ENCODE measurements around the gene VIT.

VIT gene

GRCh38 chr2:36710858-36711515 lies 14.5 kb downstream of the VIT start:
- no peak for DNase-seq

DNA sequence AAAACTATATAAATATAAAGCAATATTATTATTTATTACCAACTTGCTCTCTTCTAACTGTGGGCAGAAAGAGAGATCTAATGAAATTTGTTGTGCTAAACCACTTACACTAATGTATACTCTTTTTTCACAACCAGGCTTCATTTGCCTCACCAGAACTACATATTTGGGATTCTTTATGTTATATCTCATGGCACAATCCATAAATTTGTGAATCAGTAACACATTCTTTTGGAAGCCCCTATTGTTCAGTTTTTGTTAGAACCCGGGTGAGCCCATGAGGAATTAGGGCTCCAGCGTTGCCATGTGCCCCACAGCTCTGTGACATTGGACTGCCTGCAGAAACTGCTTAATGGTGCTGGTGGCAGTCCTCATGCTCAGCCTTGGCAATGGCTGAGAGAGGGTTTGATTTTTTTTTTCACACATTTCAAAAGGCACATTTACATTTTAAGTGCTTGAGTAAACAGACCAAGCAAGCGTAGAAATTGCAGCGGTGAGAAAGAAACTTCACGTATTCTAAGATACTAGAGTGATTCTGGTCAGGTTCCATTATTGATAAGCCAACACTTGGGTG lies 15.3 kb downstream of the VIT start:
- no peak for DNase-seq

GRCh38 chr2:36713310-36713709 lies 16.8 kb downstream of the VIT start:
- no peak for DNase-seq

DNA sequence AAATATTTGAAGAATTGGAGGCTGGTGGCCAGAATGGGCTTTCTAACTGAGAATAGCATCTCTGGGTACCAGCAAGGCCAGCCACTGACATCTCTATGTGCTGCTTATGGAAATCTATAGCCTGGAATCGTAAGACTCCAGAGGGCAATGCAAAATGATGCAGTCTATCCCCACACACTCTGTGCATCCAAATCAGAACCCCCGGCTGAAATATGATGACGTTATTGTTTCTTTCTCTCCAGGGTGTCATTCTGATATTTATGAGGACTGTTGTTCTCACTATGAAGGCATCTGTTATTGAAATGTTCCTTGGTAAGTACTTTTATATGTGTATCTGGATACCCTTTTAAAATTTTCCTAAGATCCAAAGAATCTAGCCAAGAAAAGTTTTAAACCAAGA lies 19.6 kb downstream of the VIT start:
- DNase-seq, result no peak

- DNase-seq, result no peak
Observed at GRCh38 chr2:36717603-36718266, 21.2 kb downstream of the VIT start.

GRCh38 chr2:36727550-36727949 lies 31.0 kb downstream of the VIT start:
- no peak for DNase-seq

- DNase-seq, result no peak
Observed at GRCh38 chr2:36729067-36729466, 32.6 kb downstream of the VIT start.

DNA sequence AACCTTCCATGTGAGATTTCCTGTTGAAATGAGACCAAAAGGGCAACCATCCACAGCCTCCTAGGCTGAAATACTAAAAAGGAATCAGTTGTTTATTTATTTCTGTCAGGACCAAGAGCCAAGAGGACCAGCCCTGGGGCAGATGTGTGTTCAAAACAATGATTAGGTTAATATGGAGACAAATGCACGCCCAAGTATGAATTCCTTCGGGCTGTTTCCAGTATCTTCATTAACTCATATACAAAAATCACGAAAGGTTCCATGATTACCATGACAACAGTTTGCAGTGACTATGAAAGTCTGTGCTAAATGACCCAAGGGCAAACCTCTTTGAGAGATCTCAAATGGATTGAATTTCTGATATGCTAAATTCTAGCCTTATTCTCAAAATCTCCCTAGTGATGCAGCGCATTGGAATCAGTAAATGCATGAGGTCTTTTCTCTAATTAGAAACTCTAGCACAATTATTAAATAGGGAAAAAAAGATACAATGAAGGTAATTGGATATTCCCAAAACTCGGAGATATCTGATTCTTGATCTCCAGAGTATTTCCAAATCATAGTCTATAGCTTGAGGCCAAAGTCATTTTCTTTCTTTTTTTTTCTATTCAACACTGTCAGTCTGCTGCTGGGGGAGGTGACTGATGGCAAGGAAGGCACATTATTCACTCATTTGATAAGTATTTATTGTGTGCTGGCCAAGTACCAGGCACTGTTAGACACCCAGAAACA lies 35.6 kb downstream of the VIT start:
- DNase-seq, result no peak

DNA sequence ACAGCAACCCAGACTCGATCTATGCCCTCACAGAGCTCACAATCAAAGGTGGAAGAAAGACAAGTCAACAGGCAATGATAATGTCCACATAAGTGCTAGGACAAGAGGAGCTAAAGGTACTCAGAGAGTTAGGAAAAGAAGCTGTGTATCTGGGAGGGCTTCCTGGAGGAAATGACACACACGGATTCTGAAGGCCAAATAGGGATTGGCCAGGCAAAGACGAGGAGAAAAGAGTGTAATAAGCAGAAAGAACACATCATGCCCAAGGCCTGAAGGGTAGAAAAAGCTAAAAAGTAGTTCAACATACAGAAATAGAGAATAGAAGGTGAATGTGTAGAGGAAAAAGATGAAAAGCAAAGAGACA lies 36.1 kb downstream of the VIT start:
- no peak for DNase-seq

- DNase-seq, result no peak
Observed at GRCh38 chr2:36733215-36733614, 36.7 kb downstream of the VIT start.

GRCh38 chr2:36734304-36734703 lies 37.8 kb downstream of the VIT start:
- DNase-seq, result no peak

DNA sequence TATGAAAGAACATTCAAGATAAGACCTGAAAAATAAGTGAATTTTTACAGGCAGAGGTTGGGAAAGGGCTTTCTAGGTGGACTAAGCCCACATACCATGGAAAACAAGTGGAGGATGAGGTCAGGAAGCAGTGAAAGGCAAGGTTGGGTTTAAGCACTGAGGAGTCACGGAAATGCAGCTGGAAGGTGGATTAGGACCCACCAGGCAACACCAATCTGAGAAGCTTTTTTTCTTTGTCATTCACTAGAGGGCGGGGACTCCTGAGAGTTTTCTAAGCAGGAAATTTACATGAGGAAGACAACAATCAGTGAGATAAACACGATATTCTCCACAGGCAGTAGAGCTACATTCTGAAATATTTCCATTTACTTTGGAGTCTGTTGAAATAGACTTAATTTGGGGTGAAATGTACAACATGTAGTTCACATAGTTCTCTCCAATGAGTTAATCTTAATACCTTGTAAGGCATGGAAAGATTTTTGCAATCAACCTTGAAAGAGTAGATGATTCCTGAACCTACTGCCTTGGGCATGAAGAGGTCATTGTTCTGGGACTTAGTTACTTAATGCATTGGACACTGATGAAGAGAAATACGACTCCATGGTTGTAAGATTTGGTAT lies 40.7 kb downstream of the VIT start:
- DNase-seq, result no peak

DNA sequence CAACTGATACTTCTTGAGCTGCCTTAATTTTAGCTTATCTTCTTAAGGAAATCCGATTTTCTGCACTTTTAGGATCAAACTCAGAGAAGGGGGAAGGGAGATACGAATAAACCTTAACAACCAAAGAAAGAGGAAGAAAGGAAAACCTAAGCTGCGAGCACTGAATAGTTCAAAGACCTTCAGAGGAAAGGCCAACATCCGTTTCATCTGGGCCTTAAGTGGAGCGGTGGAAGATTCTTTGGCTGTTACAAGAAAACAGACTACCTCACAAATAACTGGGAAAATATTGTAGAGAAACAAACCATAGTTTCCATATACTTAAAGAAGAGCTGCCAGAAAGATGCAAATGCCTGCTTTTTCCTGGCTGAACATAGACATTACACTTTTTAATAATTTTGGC lies 43.6 kb downstream of the VIT start:
- no peak for DNase-seq

DNA sequence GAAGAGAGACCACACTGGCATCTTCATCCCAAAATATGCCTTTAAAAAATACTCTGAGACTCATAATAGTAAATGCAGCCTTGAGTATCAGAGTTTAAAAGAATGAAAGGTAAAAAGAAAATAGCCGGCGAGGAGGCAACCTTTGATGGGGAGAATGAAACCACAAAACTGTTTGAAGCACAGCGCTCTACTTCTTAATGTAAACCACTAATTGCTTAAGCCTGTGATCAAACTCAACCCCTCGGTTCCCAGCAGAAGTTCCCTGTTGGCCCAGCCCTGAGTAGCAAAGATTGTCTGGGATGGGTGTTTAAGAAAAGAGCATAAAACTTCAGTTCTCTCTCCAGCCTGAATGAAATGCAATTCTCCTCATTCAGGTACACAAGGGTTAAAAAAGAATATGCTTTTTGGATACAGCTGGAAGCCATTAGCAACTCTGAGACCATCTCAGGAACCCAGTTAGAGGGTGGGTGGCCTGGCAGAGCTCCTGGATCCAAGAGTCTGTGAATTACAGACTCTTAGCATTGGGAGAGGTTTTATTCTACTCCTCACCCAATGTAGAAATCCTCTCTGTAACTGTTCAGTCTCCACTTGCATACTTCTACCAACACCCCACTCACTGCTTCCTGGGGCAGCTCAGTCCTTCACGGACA lies 44.8 kb downstream of the VIT start:
- no peak for DNase-seq

DNA sequence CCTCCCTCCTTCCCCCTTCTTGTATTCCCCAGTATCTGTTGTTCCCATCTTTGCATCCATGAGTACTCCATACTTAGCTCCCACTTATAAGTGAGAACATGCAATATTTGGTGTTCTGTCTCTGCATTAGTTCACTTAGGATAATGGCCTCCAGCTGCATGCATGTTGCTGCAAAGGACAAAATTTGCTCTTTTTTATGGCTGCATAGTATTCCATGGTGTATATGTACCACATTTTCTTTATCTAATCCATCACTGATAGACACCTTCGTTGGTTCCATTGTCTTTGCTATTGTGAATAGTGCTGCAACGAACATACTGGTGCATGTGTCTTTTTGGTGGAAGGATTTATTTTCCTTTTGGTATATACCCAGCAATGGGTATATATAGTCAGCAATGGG lies 47.4 kb downstream of the VIT start:
- no peak for DNase-seq

DNA sequence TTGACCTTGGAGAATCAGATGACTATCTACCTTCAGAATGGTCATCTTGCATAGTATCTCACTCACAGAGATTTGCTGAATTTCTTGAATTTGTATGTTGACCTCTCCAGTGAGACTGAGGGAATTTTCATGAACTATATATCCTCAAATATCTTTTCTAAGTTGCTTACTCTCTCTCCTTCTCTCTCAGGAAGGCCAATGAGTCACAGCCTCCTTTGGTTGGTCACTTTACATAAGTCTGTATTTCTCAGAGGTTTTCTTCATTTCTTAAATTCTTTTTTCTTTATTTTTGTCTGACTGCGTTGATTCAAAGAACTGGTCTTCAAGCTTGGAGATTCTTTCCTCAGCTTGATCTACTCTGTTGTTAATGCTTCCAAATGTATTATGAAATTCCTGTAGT lies 51.7 kb downstream of the VIT start:
- no peak for DNase-seq

- DNase-seq, result no peak
Observed at GRCh38 chr2:36750101-36750500, 53.6 kb downstream of the VIT start.

DNA sequence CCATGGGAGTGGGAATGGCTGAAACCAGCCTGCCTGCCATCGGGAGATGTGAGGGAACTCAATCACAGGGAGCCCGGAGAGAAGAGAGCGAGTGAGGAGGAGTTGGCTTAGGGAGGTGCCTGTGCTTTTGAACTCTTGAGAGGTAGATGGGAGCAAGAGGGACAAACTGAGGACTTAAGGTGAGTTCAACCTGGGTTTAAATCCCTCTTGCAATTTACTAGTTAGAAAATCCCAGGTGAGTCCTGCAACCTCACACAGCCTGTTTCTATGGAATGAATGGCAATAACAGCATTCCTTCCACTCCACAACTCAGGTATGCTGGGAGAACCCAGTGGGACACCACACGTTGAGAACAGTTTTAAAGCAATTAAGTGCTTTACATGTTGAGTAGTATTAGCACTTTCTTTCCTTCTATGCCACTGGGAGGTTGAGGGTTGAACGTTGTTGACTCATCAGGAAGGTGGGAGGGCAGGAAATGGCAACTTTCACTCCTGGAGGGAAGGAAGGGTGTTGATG lies 57.3 kb downstream of the VIT start:
- DNase-seq, result no peak

DNA sequence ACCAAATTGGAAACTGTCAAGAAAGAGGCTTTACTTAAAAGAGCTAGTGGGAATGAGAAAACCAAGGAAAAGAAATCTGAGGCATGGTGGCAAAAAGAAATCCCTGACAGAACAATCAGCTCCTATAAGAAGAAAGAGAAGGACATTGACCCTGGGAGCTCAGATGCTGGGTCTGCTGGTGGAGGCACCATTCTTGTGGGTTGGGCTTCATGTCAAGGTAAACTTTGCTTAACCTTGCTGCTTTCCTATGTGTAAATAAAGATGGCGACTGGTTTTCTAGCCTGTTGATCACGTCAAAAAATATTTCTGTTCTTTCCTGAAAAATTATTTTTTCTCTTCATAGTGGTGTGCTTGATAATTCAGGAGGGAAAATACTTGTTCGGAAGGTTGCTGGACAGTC lies 58.1 kb downstream of the VIT start:
- DNase-seq, result no peak

DNA sequence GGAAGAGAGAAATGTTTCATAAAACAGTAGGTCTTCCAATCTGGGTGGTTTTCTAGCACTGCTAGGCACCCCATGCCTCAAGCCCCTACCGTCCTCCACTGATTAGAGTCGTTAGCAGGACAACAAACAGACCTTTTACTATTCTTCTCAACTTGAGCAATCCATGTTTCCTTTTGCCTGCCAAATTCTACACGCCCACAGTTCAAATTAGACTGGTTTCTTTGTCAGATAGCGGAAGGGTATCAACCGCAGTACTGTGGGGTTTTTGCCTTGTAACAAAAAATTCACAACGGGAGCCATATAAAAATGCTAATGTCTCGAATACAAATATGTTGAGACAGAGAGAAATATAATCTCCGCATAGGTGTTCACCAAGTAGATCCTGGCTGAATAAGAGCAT lies 59.9 kb downstream of the VIT start:
- DNase-seq, result no peak

GRCh38 chr2:36762764-36763490 lies 66.4 kb downstream of the VIT start:
- DNase-seq, result no peak

- DNase-seq, result no peak
Observed at GRCh38 chr2:36769106-36769505, 72.6 kb downstream of the VIT start.

All from CD4-positive, alpha-beta T cell treated with Interleukin-15 for 1 hour (primary cell).